Measurements from ENCODE around the gene PRKCH.

GRCh38 chr14:61480704-61481285 lies 159.4 kb downstream of the PRKCH start:
- TF ChIP-seq CTCF (IDR thresholded peaks at IDR 0.05; ENCODE audit: insufficient read depth, low read length, poor library complexity, severe bottlenecking) = no peak
- no peak for TF ChIP-seq EZH2phosphoT487 (conservative IDR thresholded peaks at IDR 0.05; ENCODE audit: low read length)

All from SU-DHL-6 (cell line).